H9 (cell line): ENCODE data around the gene DELE1. TPM values are rescaled to one million over a fixed set of nuclear protein-coding genes. Genes with fewer than 3 reads are reported as not detected.

ENCODE experiments used
- DNase-seq: peaks from one replicate; pipeline ENCODE4 v3.0.0-alpha.2; 2017
- H2AFZ ChIP-seq: one replicate; pipeline ENCODE4 v1.6.1; 2013; ENCODE audit warnings: mild to moderate bottlenecking, low read length, control low read depth, moderate library complexity
- H2AK5ac ChIP-seq: 2 replicates; pipeline ENCODE4 v1.6.1; 2013; ENCODE audit warnings: low read length, control low read depth, mixed read lengths; ENCODE audit not compliant: insufficient read length
- H2BK120ac ChIP-seq: one replicate; pipeline ENCODE4 v1.6.1; 2013; ENCODE audit warnings: low read depth, mild to moderate bottlenecking, low read length, control low read depth, inconsistent platforms; ENCODE audit not compliant: poor library complexity, severe bottlenecking
- H2BK12ac ChIP-seq: 2 replicates; pipeline ENCODE4 v1.6.1; 2013; ENCODE audit warnings: low read length, control low read depth, mixed read lengths, low read depth; ENCODE audit not compliant: insufficient read length
- H2BK15ac ChIP-seq: 2 replicates; pipeline ENCODE4 v1.6.1; 2013; ENCODE audit warnings: low read depth, low read length, control low read depth
- H2BK20ac ChIP-seq: one replicate; pipeline ENCODE4 v1.6.1; 2013; ENCODE audit warnings: low read depth, mild to moderate bottlenecking, low read length, control low read depth, inconsistent platforms; ENCODE audit not compliant: poor library complexity, severe bottlenecking
- H2BK5ac ChIP-seq: 2 replicates; pipeline ENCODE4 v1.6.1; 2013; ENCODE audit warnings: low read length, control low read depth, mixed read lengths; ENCODE audit not compliant: insufficient read length
- H3K14ac ChIP-seq: 2 replicates; pipeline ENCODE4 v1.6.1; 2013; ENCODE audit warnings: low read length, control low read depth; ENCODE audit not compliant: insufficient read depth
- H3K18ac ChIP-seq: 2 replicates; pipeline ENCODE4 v1.6.1; 2013; ENCODE audit warnings: low read depth, mild to moderate bottlenecking, mixed read lengths, low read length, control low read depth; ENCODE audit not compliant: insufficient read length
- H3K23ac ChIP-seq: 2 replicates; pipeline ENCODE4 v1.6.1; 2013; ENCODE audit warnings: low read length, control low read depth, mixed read lengths, low read depth; ENCODE audit not compliant: insufficient read length
- H3K23me2 ChIP-seq: 2 replicates; pipeline ENCODE4 v1.6.1; 2013; ENCODE audit warnings: low read depth, mild to moderate bottlenecking, mixed read lengths, low read length, control low read depth; ENCODE audit not compliant: insufficient read length, poor library complexity, severe bottlenecking
- H3K27ac ChIP-seq: 2 replicates; pipeline ENCODE4 v1.5.1; 2013; ENCODE audit warnings: low read length, control low read depth, mixed read lengths, low read depth; ENCODE audit not compliant: insufficient read length
- H3K27me3 ChIP-seq: 2 replicates; pipeline ENCODE4 v1.6.1; 2013; ENCODE audit warnings: low read length, control low read depth, inconsistent platforms; ENCODE audit not compliant: insufficient read depth
- H3K4ac ChIP-seq: 2 replicates; pipeline ENCODE4 v1.6.1; 2013; ENCODE audit warnings: low read depth, mild to moderate bottlenecking, control low read depth, inconsistent platforms, low read length, moderate library complexity
- H3K4me1 ChIP-seq: 2 replicates; pipeline ENCODE4 v1.6.1; 2013; ENCODE audit warnings: low read length, control low read depth, inconsistent platforms; ENCODE audit not compliant: insufficient read depth
- H3K4me2 ChIP-seq: 2 replicates; pipeline ENCODE4 v1.6.1; 2013; ENCODE audit warnings: low read length, control low read depth, mixed read lengths; ENCODE audit not compliant: insufficient read length, insufficient read depth
- H3K56ac ChIP-seq: 2 replicates; pipeline ENCODE4 v1.6.1; 2013; ENCODE audit warnings: low read depth, mild to moderate bottlenecking, mixed read lengths, low read length, control low read depth; ENCODE audit not compliant: insufficient read length
- H3K79me1 ChIP-seq: 2 replicates; pipeline ENCODE4 v1.6.1; 2013; ENCODE audit warnings: low read depth, mild to moderate bottlenecking, moderate library complexity, low read length, control low read depth, inconsistent platforms; ENCODE audit not compliant: insufficient read depth, poor library complexity, severe bottlenecking
- H3K79me2 ChIP-seq: 2 replicates; pipeline ENCODE4 v1.6.1; 2013; ENCODE audit warnings: low read length, control low read depth, inconsistent platforms; ENCODE audit not compliant: insufficient read depth
- H3K9ac ChIP-seq: 2 replicates; pipeline ENCODE4 v1.6.1; 2013; ENCODE audit warnings: low read length, control low read depth, mixed read lengths; ENCODE audit not compliant: insufficient read length; ENCODE audit errors: extremely low read depth
- H3K9me3 ChIP-seq: one replicate; pipeline ENCODE4 v1.6.1; 2013; ENCODE audit warnings: low read depth, low read length, inconsistent platforms; ENCODE audit not compliant: control insufficient read depth
- H3T11ph ChIP-seq: one replicate; pipeline ENCODE4 v1.6.1; 2013; ENCODE audit warnings: mild to moderate bottlenecking, low read length, control low read depth, inconsistent platforms
- H4K20me1 ChIP-seq: one replicate; pipeline ENCODE4 v1.6.1; 2013; ENCODE audit not compliant: control insufficient read depth, insufficient read length, insufficient read depth
- H4K5ac ChIP-seq: 2 replicates; pipeline ENCODE4 v1.6.1; 2013; ENCODE audit warnings: low read depth, mild to moderate bottlenecking, mixed read lengths, low read length, control low read depth; ENCODE audit not compliant: insufficient read length
- H4K8ac ChIP-seq: replicated peaks from 2 replicates; pipeline ENCODE4 v1.6.1; 2013; ENCODE audit warnings: low read length, control low read depth, mixed read lengths, low read depth; ENCODE audit not compliant: insufficient read length
- H4K91ac ChIP-seq: 2 replicates; pipeline ENCODE4 v1.6.1; 2013; ENCODE audit warnings: low read depth, mild to moderate bottlenecking, moderate library complexity, mixed read lengths, low read length, control low read depth; ENCODE audit not compliant: insufficient read length
- H3K27ac Mint-ChIP-seq, 3 experiments: 2 replicates in 2 of 3; 3 replicates in 1 of 3; pipeline ENCODE4 v1.8.0; 2020 to 2021; ENCODE audit warnings: mixed read lengths in 3 of 3, mild to moderate bottlenecking in 1 of 3, moderate library complexity in 1 of 3
- H3K27me3 Mint-ChIP-seq: 2 replicates; pipeline ENCODE4 v1.8.0; 2021; ENCODE audit warnings: low read depth, mild to moderate bottlenecking, moderate library complexity, mixed read lengths
- H3K36me3 Mint-ChIP-seq, 3 experiments: 2 replicates in 2 of 3; 3 replicates in 1 of 3; pipeline ENCODE4 v1.8.0; 2020 to 2021; ENCODE audit warnings: low read depth in 3 of 3, mixed read lengths in 3 of 3; ENCODE audit not compliant: insufficient read depth in 1 of 3
- H3K4me1 Mint-ChIP-seq, 2 experiments: 2 replicates each; pipeline ENCODE4 v1.8.0; 2020; ENCODE audit warnings: mixed read lengths in 2 of 2
- H3K4me3 Mint-ChIP-seq, 2 experiments: 2 replicates in 1 of 2; 3 replicates in 1 of 2; pipeline ENCODE4 v1.8.0; 2020 to 2021; ENCODE audit warnings: mild to moderate bottlenecking in 2 of 2, mixed read lengths in 2 of 2, moderate library complexity in 1 of 2
- H3K9me3 Mint-ChIP-seq, 2 experiments: 2 replicates in 1 of 2; 3 replicates in 1 of 2; pipeline ENCODE4 v1.8.0; 2020; ENCODE audit warnings: mild to moderate bottlenecking in 2 of 2, mixed read lengths in 2 of 2, moderate library complexity in 1 of 2
- WGBS: extraction: QIAGEN DNeasy Blood & Tissue Kit; methylation state at CpG from one replicate; pipeline ENCODE4 v1.1.7; 2013; ENCODE audit warnings: missing lambda C conversion rate, low lambda C conversion rate, mixed read lengths; ENCODE audit not compliant: insufficient read length; ENCODE audit errors: extremely low coverage; 5-methylcytosine and 5-hydroxymethylcytosine counted together
- total RNA-seq: library from RNA; stranded (reverse); gene quantifications from 2 replicates; pipeline ENCODE4 v1.2.1, GENCODE V29; 2021
- TF ChIP-seq, protein P1 (sequence below): fragments of 200-600 bp; sonication (generic); conservative IDR thresholded peaks from 3 replicates; pipeline ENCODE4 v1.8.0; 2021; ENCODE audit warnings: antibody characterized with exemption, mild to moderate bottlenecking

The DELE1 gene
- total RNA-seq, 1 experiment from 2014 or later = 75.3 TPM

DNA sequence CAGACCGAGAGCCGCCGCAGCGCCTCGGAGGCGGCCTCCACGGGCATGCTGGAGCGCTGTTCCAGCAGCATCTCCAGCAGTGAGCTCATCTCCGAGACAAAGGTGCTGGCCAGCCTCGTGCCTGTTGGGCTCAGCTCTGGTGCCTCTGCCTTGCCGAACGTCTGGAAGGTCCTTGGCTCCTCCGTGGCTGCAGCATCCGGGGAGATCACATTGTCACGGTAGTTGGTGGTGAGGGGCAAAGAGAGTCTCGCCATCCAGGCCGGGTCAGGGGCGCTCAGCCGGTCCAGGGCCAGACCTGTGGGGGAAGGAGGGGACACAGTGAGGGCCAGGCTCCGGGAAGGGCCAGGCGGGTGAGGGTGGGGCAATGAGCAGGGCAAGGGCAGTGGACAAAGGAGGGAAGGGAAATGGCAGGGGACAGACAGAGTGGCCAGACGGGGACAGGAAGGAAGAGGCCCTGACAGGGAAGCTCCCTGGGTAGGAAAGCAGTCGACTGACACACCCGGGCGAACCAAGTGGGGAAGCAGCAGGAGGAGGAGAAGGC lies 21.9 kb downstream of the DELE1 start:
- no peak overlapping the region for H3K9ac ChIP-seq
- H3K4ac ChIP-seq = no peak overlapping the region
- DNase-seq = peak; percentile 63
- H3T11ph ChIP-seq = no peak overlapping the region
- no peak overlapping the region for H2BK15ac ChIP-seq
- H2BK5ac ChIP-seq = no peak overlapping the region
- Mint-ChIP-seq H3K36me3 (peaks cover 0 to under 1% (median 0%) of the 10 kb centered on the region in 3 experiments; a peak in 2 of 7 replicates), H3K27ac (peak overlapping the region in 1 of 3 experiments; percentile 39; a peak in 1 of 7 replicates), H3K9me3 (no peaks in the 10 kb centered on the region), H3K4me3 (no peak overlapping the region), H3K27me3 (peaks cover 11% of the 10 kb centered on the region), H3K4me1 (peaks cover 16 to 19% of the 10 kb centered on the region in 2 experiments)
- no peak overlapping the region for H4K91ac ChIP-seq
- no peak overlapping the region for H2BK120ac ChIP-seq
- no peaks in the 10 kb centered on the region for H4K20me1 ChIP-seq
- no peaks in the 10 kb centered on the region for H3K79me1 ChIP-seq
- H4K5ac ChIP-seq = no peak overlapping the region
- no peaks in the 10 kb centered on the region for H3K27me3 ChIP-seq
- no peak overlapping the region for H2AFZ ChIP-seq
- H2BK12ac ChIP-seq = no peak overlapping the region
- H3K14ac ChIP-seq = peak overlapping the region; percentile 0; the same call in 1 of the 2 replicates
- no peaks in the 10 kb centered on the region for H3K9me3 ChIP-seq
- no peak overlapping the region for H3K23ac ChIP-seq
- H3K79me2 ChIP-seq = no peaks in the 10 kb centered on the region
- no peak overlapping the region for H3K18ac ChIP-seq
- no peak overlapping the region for H2BK20ac ChIP-seq
- H3K23me2 ChIP-seq = no peaks in the 10 kb centered on the region
- no peak overlapping the region for H2AK5ac ChIP-seq
- no peak overlapping the region for H3K56ac ChIP-seq
- no CpG with 5 or more reads among the region's 25 CpGs for WGBS
- TF ChIP-seq, protein P1, sequence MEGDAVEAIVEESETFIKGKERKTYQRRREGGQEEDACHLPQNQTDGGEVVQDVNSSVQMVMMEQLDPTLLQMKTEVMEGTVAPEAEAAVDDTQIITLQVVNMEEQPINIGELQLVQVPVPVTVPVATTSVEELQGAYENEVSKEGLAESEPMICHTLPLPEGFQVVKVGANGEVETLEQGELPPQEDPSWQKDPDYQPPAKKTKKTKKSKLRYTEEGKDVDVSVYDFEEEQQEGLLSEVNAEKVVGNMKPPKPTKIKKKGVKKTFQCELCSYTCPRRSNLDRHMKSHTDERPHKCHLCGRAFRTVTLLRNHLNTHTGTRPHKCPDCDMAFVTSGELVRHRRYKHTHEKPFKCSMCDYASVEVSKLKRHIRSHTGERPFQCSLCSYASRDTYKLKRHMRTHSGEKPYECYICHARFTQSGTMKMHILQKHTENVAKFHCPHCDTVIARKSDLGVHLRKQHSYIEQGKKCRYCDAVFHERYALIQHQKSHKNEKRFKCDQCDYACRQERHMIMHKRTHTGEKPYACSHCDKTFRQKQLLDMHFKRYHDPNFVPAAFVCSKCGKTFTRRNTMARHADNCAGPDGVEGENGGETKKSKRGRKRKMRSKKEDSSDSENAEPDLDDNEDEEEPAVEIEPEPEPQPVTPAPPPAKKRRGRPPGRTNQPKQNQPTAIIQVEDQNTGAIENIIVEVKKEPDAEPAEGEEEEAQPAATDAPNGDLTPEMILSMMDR = no peak
- no peaks in the 10 kb centered on the region for H3K4me1 ChIP-seq
- H3K27ac ChIP-seq = no peak overlapping the region
- H3K4me2 ChIP-seq = no peak overlapping the region
- no peak overlapping the region for H4K8ac ChIP-seq
